GM19397 (cell line): ENCODE measurements around the gene ZBTB7A.

ENCODE experiments used
- ATAC-seq: cut with Tn5 transposase; IDR thresholded peaks from one replicate; pipeline ENCODE4 v1.9.1; 2021; ENCODE audit warnings: mild to moderate bottlenecking, moderate library complexity; ENCODE audit not compliant: unreplicated experiment

The ZBTB7A gene

GRCh38 chr19:4038661-4039423 lies 27.9 kb downstream of the ZBTB7A start:
- no peak for ATAC-seq

- no peak for ATAC-seq
Measured at GRCh38 chr19:4038057-4038456, 28.6 kb downstream of the ZBTB7A start.

GRCh38 chr19:4037301-4037949 lies 29.3 kb downstream of the ZBTB7A start:
- no peak for ATAC-seq

- ATAC-seq: no peak
Measured at GRCh38 chr19:4036576-4037300, 30.0 kb downstream of the ZBTB7A start.

- ATAC-seq: no peak
Measured at GRCh38 chr19:4035582-4035981, 31.1 kb downstream of the ZBTB7A start.

- no peak for ATAC-seq
Measured at GRCh38 chr19:4035018-4035566, 31.6 kb downstream of the ZBTB7A start.

- ATAC-seq: no peak
Measured at GRCh38 chr19:4034048-4035017, 32.4 kb downstream of the ZBTB7A start.

GRCh38 chr19:4033028-4033956 lies 33.4 kb downstream of the ZBTB7A start:
- no peak for ATAC-seq

GRCh38 chr19:4032436-4032835 lies 34.3 kb downstream of the ZBTB7A start:
- no peak for ATAC-seq

- ATAC-seq: no peak
Measured at GRCh38 chr19:4031420-4031819, 35.3 kb downstream of the ZBTB7A start.

GRCh38 chr19:4030981-4031380 lies 35.7 kb downstream of the ZBTB7A start:
- ATAC-seq: no peak

- no peak for ATAC-seq
Measured at GRCh38 chr19:4030552-4030951, 36.1 kb downstream of the ZBTB7A start.

GRCh38 chr19:4029247-4029614 lies 37.5 kb downstream of the ZBTB7A start:
- ATAC-seq: no peak

GRCh38 chr19:4028334-4029246 lies 38.1 kb downstream of the ZBTB7A start:
- no peak for ATAC-seq

- no peak for ATAC-seq
Measured at GRCh38 chr19:4027146-4027545, 39.6 kb downstream of the ZBTB7A start.

- no peak for ATAC-seq
Measured at GRCh38 chr19:4025317-4025716, 41.4 kb downstream of the ZBTB7A start.

GRCh38 chr19:4023600-4024398 lies 42.9 kb downstream of the ZBTB7A start:
- ATAC-seq: no peak

GRCh38 chr19:4019578-4019977 lies 47.1 kb downstream of the ZBTB7A start:
- no peak for ATAC-seq
